GM20431 (cell line): Measurements from ENCODE around the gene VANGL2.

Source experiments
- in situ Hi-C: fragments of 300-500 bp; cut with MseI, MboI; formaldehyde crosslinking; loops from one replicate; pipeline ENCODE4 v1.15.0; 2020; ENCODE audit warnings: low sequenced_read_pairs; ENCODE audit not compliant: unreplicated experiment

The VANGL2 gene

GRCh38 chr1:160420881-160421842, 20.8 kb downstream of the VANGL2 start:
- in situ Hi-C loops, result loop anchor here (10.0 to 25.0 kb wide), 2 partner anchors 194 to 541 kb away; partner anchors contain the start of gene ITLN2

GRCh38 chr1:160421881-160422280, 21.5 kb downstream of the VANGL2 start:
- in situ Hi-C loops, result loop anchor here (10.0 to 25.0 kb wide), 2 partner anchors 193 to 540 kb away; partner anchors contain the start of gene ITLN2

- in situ Hi-C loops, result loop anchor here (10.0 to 25.0 kb wide), 2 partner anchors 191 to 538 kb away; partner anchors contain the start of gene ITLN2
Measured at GRCh38 chr1:160423966-160424365, 23.6 kb downstream of the VANGL2 start.

- in situ Hi-C loops, result loop anchor here (10.0 kb wide), 1 partner anchor 189 kb away; no protein-coding TSS in a partner anchor
Measured at GRCh38 chr1:160425847-160426246, 25.5 kb downstream of the VANGL2 start.

- in situ Hi-C loops, result loop anchor here (10.0 kb wide), 1 partner anchor 187 kb away; no protein-coding TSS in a partner anchor
Measured at GRCh38 chr1:160427625-160428024, 27.3 kb downstream of the VANGL2 start.

- in situ Hi-C loops, result loop anchor here (10.0 kb wide), 1 partner anchor 187 kb away; no protein-coding TSS in a partner anchor
Measured at GRCh38 chr1:160428053-160428452, 27.7 kb downstream of the VANGL2 start.

GRCh38 chr1:160428655-160429054, 28.3 kb downstream of the VANGL2 start:
- in situ Hi-C loops, result loop anchor here (10.0 kb wide), 1 partner anchor 186 kb away; no protein-coding TSS in a partner anchor

- in situ Hi-C loops, result loop anchor here (10.0 kb wide), 1 partner anchor 186 kb away; no protein-coding TSS in a partner anchor
Measured at GRCh38 chr1:160429125-160429561, 28.8 kb downstream of the VANGL2 start.

GRCh38 chr1:160429702-160430535, 29.6 kb downstream of the VANGL2 start:
- in situ Hi-C loops, result loop anchor here (10.0 kb wide), 1 partner anchor 185 kb away; no protein-coding TSS in a partner anchor

- in situ Hi-C loops, result no loop called here
Measured at GRCh38 chr1:160431006-160431405, 30.6 kb downstream of the VANGL2 start.

- in situ Hi-C loops, result no loop called here
Measured at GRCh38 chr1:160431571-160431970, 31.2 kb downstream of the VANGL2 start.

GRCh38 chr1:160432371-160432786, 32.0 kb downstream of the VANGL2 start:
- in situ Hi-C loops, result no loop called here

- in situ Hi-C loops, result no loop called here
Measured at GRCh38 chr1:160436966-160437365, 36.6 kb downstream of the VANGL2 start.

- in situ Hi-C loops, result no loop called here
Measured at GRCh38 chr1:160437432-160438316, 37.3 kb downstream of the VANGL2 start.

GRCh38 chr1:160438317-160438918, 38.1 kb downstream of the VANGL2 start:
- in situ Hi-C loops, result no loop called here

GRCh38 chr1:160438935-160439334, 38.6 kb downstream of the VANGL2 start:
- in situ Hi-C loops, result no loop called here

GRCh38 chr1:160439718-160440117, 39.4 kb downstream of the VANGL2 start:
- in situ Hi-C loops, result no loop called here

- in situ Hi-C loops, result no loop called here
Measured at GRCh38 chr1:160446945-160447600, 46.7 kb downstream of the VANGL2 start.
